ENCODE data around the gene RGS7.

Gene RGS7

DNA sequence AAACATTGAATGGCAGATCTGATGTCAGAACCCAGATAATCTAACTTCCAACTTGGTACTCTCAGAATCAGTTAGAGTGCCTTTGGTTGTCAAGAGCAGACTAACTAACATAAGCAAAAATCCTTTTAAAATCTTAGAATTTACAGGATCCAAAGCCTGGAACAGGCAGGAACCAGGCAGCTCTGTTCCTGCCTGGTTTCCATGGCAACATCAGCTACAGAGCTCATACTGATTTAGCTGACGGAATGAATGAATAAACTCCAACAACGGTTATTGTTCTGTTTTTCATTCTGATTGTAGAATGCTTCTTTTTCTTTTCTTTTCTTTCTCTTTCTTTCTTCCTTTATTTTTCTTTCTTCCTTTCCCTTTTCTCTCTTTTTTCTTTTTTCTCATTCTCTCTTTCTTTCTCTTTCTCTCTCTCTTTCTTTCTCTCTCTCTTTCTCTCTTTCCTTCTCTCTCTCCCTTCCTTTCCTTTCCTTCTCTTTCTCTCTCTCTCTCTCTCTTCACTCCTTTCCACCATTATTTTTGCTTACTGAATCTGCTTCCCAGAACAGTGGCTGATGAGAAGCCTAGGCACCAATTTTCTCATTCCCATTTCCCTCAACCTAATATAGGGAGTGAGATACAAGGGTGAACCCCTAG is 121.6 kb downstream of the RGS7 start:
- H3K4me3 ChIP-seq (ENCODE audit: low read length, poor library complexity, severe bottlenecking): no peak overlapping the region
- H3F3A ChIP-seq (ENCODE audit: low read depth): no peaks in the 10 kb centered on the region
- H3K4me1 ChIP-seq (ENCODE audit: insufficient read depth, low read length, poor library complexity, severe bottlenecking): no peaks in the 10 kb centered on the region
- H2AFZ ChIP-seq (ENCODE audit: low read length): no peak overlapping the region
- no peak overlapping the region for H3K9ac ChIP-seq (ENCODE audit: low read depth, low read length, poor library complexity, severe bottlenecking)
- H3K27me3 ChIP-seq (ENCODE audit: insufficient read depth, low read length, poor library complexity, severe bottlenecking): no peaks in the 10 kb centered on the region
- no peaks in the 10 kb centered on the region for H3K79me2 ChIP-seq (ENCODE audit: insufficient read depth, low read length)
- H3K9me3 ChIP-seq (ENCODE audit: insufficient read depth, low read depth, low read length): no peaks in the 10 kb centered on the region
- H3K36me3 ChIP-seq (ENCODE audit: insufficient read depth, low read length): no peaks in the 10 kb centered on the region
- no peak overlapping the region for H3K4me2 ChIP-seq (ENCODE audit: low read depth, low read length, poor library complexity, severe bottlenecking)
- H4K20me1 ChIP-seq (ENCODE audit: insufficient read depth, low read length, poor library complexity, severe bottlenecking): no peaks in the 10 kb centered on the region
- H3K9me2 ChIP-seq (replicated peaks; ENCODE audit: low read depth, low read length): no peaks in the 10 kb centered on the region; the same call in 1 of the 2 replicates
- no peak for TF ChIP-seq EZH2phosphoT487 (IDR thresholded peaks at IDR 0.05; ENCODE audit: borderline replicate concordance)
- TF ChIP-seq, protein P1, sequence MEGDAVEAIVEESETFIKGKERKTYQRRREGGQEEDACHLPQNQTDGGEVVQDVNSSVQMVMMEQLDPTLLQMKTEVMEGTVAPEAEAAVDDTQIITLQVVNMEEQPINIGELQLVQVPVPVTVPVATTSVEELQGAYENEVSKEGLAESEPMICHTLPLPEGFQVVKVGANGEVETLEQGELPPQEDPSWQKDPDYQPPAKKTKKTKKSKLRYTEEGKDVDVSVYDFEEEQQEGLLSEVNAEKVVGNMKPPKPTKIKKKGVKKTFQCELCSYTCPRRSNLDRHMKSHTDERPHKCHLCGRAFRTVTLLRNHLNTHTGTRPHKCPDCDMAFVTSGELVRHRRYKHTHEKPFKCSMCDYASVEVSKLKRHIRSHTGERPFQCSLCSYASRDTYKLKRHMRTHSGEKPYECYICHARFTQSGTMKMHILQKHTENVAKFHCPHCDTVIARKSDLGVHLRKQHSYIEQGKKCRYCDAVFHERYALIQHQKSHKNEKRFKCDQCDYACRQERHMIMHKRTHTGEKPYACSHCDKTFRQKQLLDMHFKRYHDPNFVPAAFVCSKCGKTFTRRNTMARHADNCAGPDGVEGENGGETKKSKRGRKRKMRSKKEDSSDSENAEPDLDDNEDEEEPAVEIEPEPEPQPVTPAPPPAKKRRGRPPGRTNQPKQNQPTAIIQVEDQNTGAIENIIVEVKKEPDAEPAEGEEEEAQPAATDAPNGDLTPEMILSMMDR (conservative IDR thresholded peaks at IDR 0.05; ENCODE audit: low read length): no peak

DNA sequence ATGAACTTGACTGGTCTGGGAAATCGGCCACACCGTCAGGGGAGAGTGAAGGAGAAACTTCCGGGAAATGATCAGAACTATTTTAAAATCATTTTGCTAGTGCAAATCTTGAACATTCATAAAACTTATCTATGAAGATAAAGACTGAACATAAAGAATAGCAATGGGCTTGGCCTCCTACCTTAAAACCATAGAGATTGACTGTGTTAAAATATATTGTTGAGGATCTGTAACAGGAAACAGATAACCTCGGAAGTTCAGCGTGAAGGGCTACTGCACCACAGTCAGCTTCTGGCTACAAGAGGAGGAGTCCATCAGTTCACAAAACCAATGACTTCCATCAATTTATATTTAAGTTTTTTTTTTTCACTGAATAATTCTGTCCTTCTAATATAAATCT is 127.3 kb downstream of the RGS7 start:
- H3K36me3 ChIP-seq (ENCODE audit: insufficient read depth, low read length): no peaks in the 10 kb centered on the region
- no peaks in the 10 kb centered on the region for H3F3A ChIP-seq (ENCODE audit: low read depth)
- no peaks in the 10 kb centered on the region for H3K27me3 ChIP-seq (ENCODE audit: insufficient read depth, low read length, poor library complexity, severe bottlenecking)
- H3K9me3 ChIP-seq (ENCODE audit: insufficient read depth, low read depth, low read length): no peaks in the 10 kb centered on the region
- H2AFZ ChIP-seq (ENCODE audit: low read length): no peak overlapping the region
- no peak overlapping the region for H3K4me3 ChIP-seq (ENCODE audit: low read length, poor library complexity, severe bottlenecking)
- no peaks in the 10 kb centered on the region for H3K79me2 ChIP-seq (ENCODE audit: insufficient read depth, low read length)
- H4K20me1 ChIP-seq (ENCODE audit: insufficient read depth, low read length, poor library complexity, severe bottlenecking): no peaks in the 10 kb centered on the region
- no peak for TF ChIP-seq EZH2phosphoT487 (IDR thresholded peaks at IDR 0.05; ENCODE audit: borderline replicate concordance)
- TF ChIP-seq, protein P1 (conservative IDR thresholded peaks at IDR 0.05; ENCODE audit: low read length): no peak
- no peaks in the 10 kb centered on the region; the same call in 1 of the 2 replicates for H3K9me2 ChIP-seq (replicated peaks; ENCODE audit: low read depth, low read length)
- H3K4me1 ChIP-seq (ENCODE audit: insufficient read depth, low read length, poor library complexity, severe bottlenecking): no peaks in the 10 kb centered on the region
- H3K4me2 ChIP-seq (ENCODE audit: low read depth, low read length, poor library complexity, severe bottlenecking): no peak overlapping the region
- H3K9ac ChIP-seq (ENCODE audit: low read depth, low read length, poor library complexity, severe bottlenecking): no peak overlapping the region

DNA sequence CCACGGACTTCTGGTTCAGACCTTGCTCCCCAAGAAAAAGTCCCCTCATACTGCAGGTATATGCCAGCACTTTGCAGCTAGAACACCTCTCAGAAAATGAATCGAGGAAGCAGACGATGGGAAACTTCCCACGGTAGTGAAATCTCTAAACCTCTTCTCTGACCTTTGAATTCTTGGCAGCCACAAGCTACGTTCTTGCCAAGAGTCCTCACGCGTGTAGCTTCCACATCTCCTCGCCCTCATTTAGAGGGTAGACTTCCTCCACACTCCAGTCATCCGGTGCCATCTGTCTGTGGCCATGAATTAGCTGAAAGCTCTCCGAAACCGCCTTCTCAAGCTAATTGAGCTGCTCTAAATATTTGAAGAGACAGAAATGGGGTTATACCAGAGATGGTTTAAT is 127.8 kb downstream of the RGS7 start:
- H3K27me3 ChIP-seq (ENCODE audit: insufficient read depth, low read length, poor library complexity, severe bottlenecking): no peaks in the 10 kb centered on the region
- H2AFZ ChIP-seq (ENCODE audit: low read length): no peak overlapping the region
- no peaks in the 10 kb centered on the region for H3F3A ChIP-seq (ENCODE audit: low read depth)
- H3K4me2 ChIP-seq (ENCODE audit: low read depth, low read length, poor library complexity, severe bottlenecking): no peak overlapping the region
- no peaks in the 10 kb centered on the region for H3K36me3 ChIP-seq (ENCODE audit: insufficient read depth, low read length)
- no peaks in the 10 kb centered on the region for H3K79me2 ChIP-seq (ENCODE audit: insufficient read depth, low read length)
- H3K9me2 ChIP-seq (replicated peaks; ENCODE audit: low read depth, low read length): no peaks in the 10 kb centered on the region; the same call in 1 of the 2 replicates
- H3K4me3 ChIP-seq (ENCODE audit: low read length, poor library complexity, severe bottlenecking): no peak overlapping the region
- TF ChIP-seq EZH2phosphoT487 (IDR thresholded peaks at IDR 0.05; ENCODE audit: borderline replicate concordance): no peak
- TF ChIP-seq, protein P1 (conservative IDR thresholded peaks at IDR 0.05; ENCODE audit: low read length): no peak
- no peak overlapping the region for H3K9ac ChIP-seq (ENCODE audit: low read depth, low read length, poor library complexity, severe bottlenecking)
- no peaks in the 10 kb centered on the region for H4K20me1 ChIP-seq (ENCODE audit: insufficient read depth, low read length, poor library complexity, severe bottlenecking)
- no peaks in the 10 kb centered on the region for H3K9me3 ChIP-seq (ENCODE audit: insufficient read depth, low read depth, low read length)
- H3K4me1 ChIP-seq (ENCODE audit: insufficient read depth, low read length, poor library complexity, severe bottlenecking): no peaks in the 10 kb centered on the region
